GM21360 (cell line): ENCODE data around the gene PNMA3.
"Not testable (repeated sequence)": the region's sequence is repeated elsewhere in the genome, so short reads cannot be mapped to it uniquely, and the experiment has no call there.

ENCODE experiments used
- ATAC-seq: cut with Tn5 transposase; IDR thresholded peaks from one replicate; pipeline ENCODE4 v1.9.1; 2021; ENCODE audit warnings: mild to moderate bottlenecking, moderate library complexity; ENCODE audit not compliant: unreplicated experiment

Gene PNMA3

GRCh38 chrX:153073331-153073730, 17.1 kb downstream of the PNMA3 start:
- ATAC-seq, result not testable (repeated sequence)

GRCh38 chrX:153074262-153074899, 18.1 kb downstream of the PNMA3 start:
- ATAC-seq, result no peak

GRCh38 chrX:153074935-153075334, 18.7 kb downstream of the PNMA3 start:
- no peak for ATAC-seq

- ATAC-seq, result no peak
Observed at GRCh38 chrX:153075366-153075765, 19.1 kb downstream of the PNMA3 start.

- ATAC-seq, result not testable (repeated sequence)
Observed at GRCh38 chrX:153077437-153078135, 21.3 kb downstream of the PNMA3 start.

- ATAC-seq, result not testable (repeated sequence)
Observed at GRCh38 chrX:153083238-153083923, 27.1 kb downstream of the PNMA3 start.

GRCh38 chrX:153102418-153102817, 46.1 kb downstream of the PNMA3 start:
- ATAC-seq, result no peak

GRCh38 chrX:153104959-153105358, 48.7 kb downstream of the PNMA3 start:
- ATAC-seq, result not testable (repeated sequence)

- ATAC-seq, result not testable (repeated sequence)
Observed at GRCh38 chrX:153106092-153106801, 50.0 kb downstream of the PNMA3 start.
